ENCODE measurements around the gene WBP2NL. TPM values are rescaled to one million over a fixed set of nuclear protein-coding genes. Genes with fewer than 3 reads are reported as not detected.
A peak's percentile ranks its signal among the peaks of the same experiment; 100 is the strongest.

WBP2NL gene
- total RNA-seq, 4 donors from 2014 or later, result 2.1 to 4.0 (median 3.4) TPM

GRCh38 chr22:41982865-41983264 is 15.7 kb upstream of the WBP2NL start:
- TF ChIP-seq POLR2A (IDR thresholded peaks at IDR 0.05) (no peak), CTCF (IDR thresholded peaks at IDR 0.05) (no peak)
- no peaks in the 10 kb centered on the region for H3K9me3 ChIP-seq
- H3K36me3 ChIP-seq, result no peaks in the 10 kb centered on the region
- no peak overlapping the region for H3K27ac ChIP-seq
- H3K4me1 ChIP-seq, result no peaks in the 10 kb centered on the region
- DNase-seq, result no peak
- H3K27me3 ChIP-seq, result peaks cover 0 to 1% of the 10 kb centered on the region in 2 donors
- no peak overlapping the region for H3K4me3 ChIP-seq

- Histone ChIP-seq H3K4me1 (no peaks in the 10 kb centered on the region), H3K27me3 (no peaks in the 10 kb centered on the region), H3K4me3 (no peak overlapping the region), H3K36me3 (no peaks in the 10 kb centered on the region), H3K27ac (no peak overlapping the region), H3K9me3 (no peaks in the 10 kb centered on the region)
- TF ChIP-seq POLR2A (IDR thresholded peaks at IDR 0.05) (no peak), CTCF (IDR thresholded peaks at IDR 0.05) (no peak)
- DNase-seq, result no peak
Measured at GRCh38 chr22:41983513-41984405, 14.8 kb upstream of the WBP2NL start.

- TF ChIP-seq POLR2A (IDR thresholded peaks at IDR 0.05) (no peak), CTCF (IDR thresholded peaks at IDR 0.05) (no peak)
- H3K27me3 ChIP-seq, result no peaks in the 10 kb centered on the region
- H3K4me3 ChIP-seq, result no peak overlapping the region
- no peaks in the 10 kb centered on the region for H3K4me1 ChIP-seq
- no peaks in the 10 kb centered on the region for H3K36me3 ChIP-seq
- no peaks in the 10 kb centered on the region for H3K9me3 ChIP-seq
- no peak overlapping the region for H3K27ac ChIP-seq
- peak in 1 of 3 donors; percentile 26 for DNase-seq
Measured at GRCh38 chr22:41987276-41987675, 11.3 kb upstream of the WBP2NL start.

- TF ChIP-seq POLR2A (IDR thresholded peaks at IDR 0.05), result no peak
- TF ChIP-seq CTCF (IDR thresholded peaks at IDR 0.05), result no peak
- Histone ChIP-seq H3K4me3 (no peak overlapping the region), H3K9me3 (no peaks in the 10 kb centered on the region), H3K36me3 (no peaks in the 10 kb centered on the region), H3K27me3 (no peaks in the 10 kb centered on the region), H3K27ac (no peak overlapping the region), H3K4me1 (no peaks in the 10 kb centered on the region)
- DNase-seq, result peak in 1 of 3 donors; percentile 34
Measured at GRCh38 chr22:41989246-41989645, 9.3 kb upstream of the WBP2NL start.

- TF ChIP-seq POLR2A (IDR thresholded peaks at IDR 0.05) (no peak), CTCF (IDR thresholded peaks at IDR 0.05) (no peak)
- H3K27ac ChIP-seq, result no peak overlapping the region
- H3K27me3 ChIP-seq, result no peaks in the 10 kb centered on the region
- no peak overlapping the region for H3K4me3 ChIP-seq
- H3K9me3 ChIP-seq, result no peaks in the 10 kb centered on the region
- no peaks in the 10 kb centered on the region for H3K36me3 ChIP-seq
- no peaks in the 10 kb centered on the region for H3K4me1 ChIP-seq
- DNase-seq, result peak in 1 of 3 donors; percentile 5
Measured at GRCh38 chr22:41991111-41991510, 7.5 kb upstream of the WBP2NL start.
